SK-N-SH treated with all-trans-retinoic acid at 6 μM for 48 hours (cell line): Measurements from ENCODE around the gene DNAH9.

Experiments
- ATAC-seq: fragments of 200-7000 bp; cut with Tn5 transposase; 3 replicates; pipeline ENCODE4 v1.9.1; 2020; ENCODE audit warnings: mild to moderate bottlenecking, moderate library complexity
- ARNTL ChIP-seq: fragments of 450-650 bp; formaldehyde crosslinking; IDR thresholded peaks from 2 replicates; pipeline ENCODE4 v1.5.0; 2020; ENCODE audit warnings: low read depth, mild to moderate bottlenecking, moderate library complexity, borderline replicate concordance
- BACH2 ChIP-seq: fragments of 250-450 bp; sonication (Bioruptor Pico); IDR thresholded peaks from 2 replicates; pipeline ENCODE4 v1.9.0; 2021; ENCODE audit warnings: mild to moderate bottlenecking, borderline replicate concordance
- CSDC2 ChIP-seq: fragments of 250-450 bp; sonication (Bioruptor Pico); IDR thresholded peaks from 2 replicates; pipeline ENCODE4 v1.5.0; 2020; ENCODE audit warnings: mild to moderate bottlenecking, moderate library complexity
- ESRRG ChIP-seq: fragments of 250-450 bp; sonication (Bioruptor Pico); IDR thresholded peaks from 2 replicates; pipeline ENCODE4 v1.6.1; 2021; ENCODE audit warnings: mild to moderate bottlenecking
- GLIS3 ChIP-seq: fragments of 250-450 bp; sonication (Bioruptor Pico); IDR thresholded peaks from 2 replicates; pipeline ENCODE4 v1.5.0; 2020; ENCODE audit warnings: mild to moderate bottlenecking, moderate library complexity
- ISL1 ChIP-seq: fragments of 250-450 bp; sonication (Bioruptor Pico); IDR thresholded peaks from 2 replicates; pipeline ENCODE4 v2.1.2; 2022; ENCODE audit warnings: mild to moderate bottlenecking, moderate library complexity
- OSR1 ChIP-seq: fragments of 250-450 bp; sonication (Bioruptor Pico); IDR thresholded peaks from 2 replicates; pipeline ENCODE4 v1.8.0; 2022; ENCODE audit warnings: moderate library complexity, mild to moderate bottlenecking, inconsistent platforms
- PPARA ChIP-seq: fragments of 250-450 bp; sonication (Bioruptor Pico); IDR thresholded peaks from 2 replicates; pipeline ENCODE4 v1.5.0; 2020; ENCODE audit warnings: mild to moderate bottlenecking, borderline replicate concordance
- RARB ChIP-seq: fragments of 250-450 bp; sonication (Bioruptor Pico); IDR thresholded peaks from 2 replicates; pipeline ENCODE4 v1.8.0; 2021; ENCODE audit warnings: mild to moderate bottlenecking, moderate library complexity
- SNAI2 ChIP-seq: fragments of 250-450 bp; sonication (Bioruptor Pico); IDR thresholded peaks from 2 replicates; pipeline ENCODE4 v1.5.0; 2020; ENCODE audit warnings: mild to moderate bottlenecking, moderate library complexity
- TCF4 ChIP-seq: fragments of 250-450 bp; sonication (Bioruptor Pico); IDR thresholded peaks from 2 replicates; pipeline ENCODE4 v1.8.0; 2021; ENCODE audit warnings: mild to moderate bottlenecking, moderate library complexity, borderline replicate concordance
- TOX ChIP-seq: fragments of 250-450 bp; sonication (Bioruptor Pico); IDR thresholded peaks from 2 replicates; pipeline ENCODE4 v1.8.0; 2021; ENCODE audit warnings: mild to moderate bottlenecking, moderate library complexity, borderline replicate concordance
- ZC3H10 ChIP-seq: fragments of 250-450 bp; sonication (Bioruptor Pico); IDR thresholded peaks from 2 replicates; pipeline ENCODE4 v1.5.1; 2021; ENCODE audit warnings: mild to moderate bottlenecking, moderate library complexity
- ZFP3 ChIP-seq: fragments of 250-450 bp; sonication (Bioruptor Pico); IDR thresholded peaks from 2 replicates; pipeline ENCODE4 v1.5.0; 2020; ENCODE audit warnings: mild to moderate bottlenecking, moderate library complexity
- ZFP30 ChIP-seq: fragments of 450-650 bp; formaldehyde crosslinking; IDR thresholded peaks from 2 replicates; pipeline ENCODE4 v1.5.0; 2022; ENCODE audit warnings: mild to moderate bottlenecking, moderate library complexity
- ZNF565 ChIP-seq: fragments of 450-650 bp; formaldehyde crosslinking; conservative IDR thresholded peaks from 2 replicates; pipeline ENCODE4 v1.5.0; 2020; ENCODE audit warnings: low read depth, mild to moderate bottlenecking, moderate library complexity
- ZNF70 ChIP-seq: fragments of 450-650 bp; formaldehyde crosslinking; IDR thresholded peaks from 2 replicates; pipeline ENCODE4 v1.5.0; 2020; ENCODE audit warnings: mild to moderate bottlenecking, moderate library complexity
- ZNF8 ChIP-seq: fragments of 450-650 bp; formaldehyde crosslinking; IDR thresholded peaks from 2 replicates; pipeline ENCODE4 v1.5.0; 2020; ENCODE audit warnings: mild to moderate bottlenecking, moderate library complexity
- TF ChIP-seq, protein P1 (sequence below): fragments of 250-450 bp; sonication (Bioruptor Pico); IDR thresholded peaks from 2 replicates; pipeline ENCODE4 v1.5.0; 2020; ENCODE audit warnings: mild to moderate bottlenecking, moderate library complexity
- TF ChIP-seq, protein P2 (sequence below): fragments of 250-450 bp; sonication (Bioruptor Pico); IDR thresholded peaks from 2 replicates; pipeline ENCODE4 v1.8.0; 2020; ENCODE audit warnings: mild to moderate bottlenecking, moderate library complexity, borderline replicate concordance
- TF ChIP-seq, protein P3 (sequence below): fragments of 250-450 bp; sonication (Bioruptor Pico); IDR thresholded peaks from 2 replicates; pipeline ENCODE4 v1.8.0; 2021; ENCODE audit warnings: low read depth, mild to moderate bottlenecking, moderate library complexity, borderline replicate concordance

Gene DNAH9

DNA sequence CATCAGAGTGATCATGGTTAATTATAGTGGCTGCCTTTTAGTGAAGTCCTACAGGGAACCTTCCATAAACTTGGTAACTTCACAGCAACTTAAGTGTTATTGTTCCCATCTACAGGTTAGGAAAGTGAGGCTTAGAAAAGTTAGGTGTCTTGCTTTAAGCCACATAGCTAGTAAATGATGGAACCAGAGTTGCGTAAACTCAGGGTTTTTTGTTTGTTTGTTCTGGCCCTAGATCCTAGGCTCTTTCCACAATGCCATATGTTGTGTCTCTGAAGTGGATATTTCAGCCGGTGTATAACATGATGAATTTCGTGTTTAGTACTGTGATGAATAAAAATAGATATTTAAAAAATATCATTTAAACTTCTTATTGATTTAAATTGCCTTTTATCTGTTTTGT is 27.6 kb downstream of the DNAH9 start:
- ATAC-seq = no peak
- TF ChIP-seq BACH2 (no peak), ESRRG (CRISPR knock-in tag) (no peak), TCF4 (CRISPR knock-in tag) (no peak), ZNF8 (CRISPR knock-in tag) (no peak), ZNF70 (CRISPR knock-in tag) (no peak), ZFP30 (no peak), GLIS3 (CRISPR knock-in tag) (no peak), ISL1 (no peak), SNAI2 (CRISPR knock-in tag) (no peak), TOX (CRISPR knock-in tag) (no peak), PPARA (CRISPR knock-in tag) (no peak), RARB (CRISPR knock-in tag) (no peak)
- TF ChIP-seq, protein P1, sequence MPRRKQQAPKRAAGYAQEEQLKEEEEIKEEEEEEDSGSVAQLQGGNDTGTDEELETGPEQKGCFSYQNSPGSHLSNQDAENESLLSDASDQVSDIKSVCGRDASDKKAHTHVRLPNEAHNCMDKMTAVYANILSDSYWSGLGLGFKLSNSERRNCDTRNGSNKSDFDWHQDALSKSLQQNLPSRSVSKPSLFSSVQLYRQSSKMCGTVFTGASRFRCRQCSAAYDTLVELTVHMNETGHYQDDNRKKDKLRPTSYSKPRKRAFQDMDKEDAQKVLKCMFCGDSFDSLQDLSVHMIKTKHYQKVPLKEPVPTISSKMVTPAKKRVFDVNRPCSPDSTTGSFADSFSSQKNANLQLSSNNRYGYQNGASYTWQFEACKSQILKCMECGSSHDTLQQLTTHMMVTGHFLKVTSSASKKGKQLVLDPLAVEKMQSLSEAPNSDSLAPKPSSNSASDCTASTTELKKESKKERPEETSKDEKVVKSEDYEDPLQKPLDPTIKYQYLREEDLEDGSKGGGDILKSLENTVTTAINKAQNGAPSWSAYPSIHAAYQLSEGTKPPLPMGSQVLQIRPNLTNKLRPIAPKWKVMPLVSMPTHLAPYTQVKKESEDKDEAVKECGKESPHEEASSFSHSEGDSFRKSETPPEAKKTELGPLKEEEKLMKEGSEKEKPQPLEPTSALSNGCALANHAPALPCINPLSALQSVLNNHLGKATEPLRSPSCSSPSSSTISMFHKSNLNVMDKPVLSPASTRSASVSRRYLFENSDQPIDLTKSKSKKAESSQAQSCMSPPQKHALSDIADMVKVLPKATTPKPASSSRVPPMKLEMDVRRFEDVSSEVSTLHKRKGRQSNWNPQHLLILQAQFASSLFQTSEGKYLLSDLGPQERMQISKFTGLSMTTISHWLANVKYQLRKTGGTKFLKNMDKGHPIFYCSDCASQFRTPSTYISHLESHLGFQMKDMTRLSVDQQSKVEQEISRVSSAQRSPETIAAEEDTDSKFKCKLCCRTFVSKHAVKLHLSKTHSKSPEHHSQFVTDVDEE (CRISPR knock-in tag) = no peak
- TF ChIP-seq, protein P2, sequence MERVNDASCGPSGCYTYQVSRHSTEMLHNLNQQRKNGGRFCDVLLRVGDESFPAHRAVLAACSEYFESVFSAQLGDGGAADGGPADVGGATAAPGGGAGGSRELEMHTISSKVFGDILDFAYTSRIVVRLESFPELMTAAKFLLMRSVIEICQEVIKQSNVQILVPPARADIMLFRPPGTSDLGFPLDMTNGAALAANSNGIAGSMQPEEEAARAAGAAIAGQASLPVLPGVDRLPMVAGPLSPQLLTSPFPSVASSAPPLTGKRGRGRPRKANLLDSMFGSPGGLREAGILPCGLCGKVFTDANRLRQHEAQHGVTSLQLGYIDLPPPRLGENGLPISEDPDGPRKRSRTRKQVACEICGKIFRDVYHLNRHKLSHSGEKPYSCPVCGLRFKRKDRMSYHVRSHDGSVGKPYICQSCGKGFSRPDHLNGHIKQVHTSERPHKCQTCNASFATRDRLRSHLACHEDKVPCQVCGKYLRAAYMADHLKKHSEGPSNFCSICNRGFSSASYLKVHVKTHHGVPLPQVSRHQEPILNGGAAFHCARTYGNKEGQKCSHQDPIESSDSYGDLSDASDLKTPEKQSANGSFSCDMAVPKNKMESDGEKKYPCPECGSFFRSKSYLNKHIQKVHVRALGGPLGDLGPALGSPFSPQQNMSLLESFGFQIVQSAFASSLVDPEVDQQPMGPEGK (CRISPR knock-in tag) = no peak
- TF ChIP-seq, protein P3, sequence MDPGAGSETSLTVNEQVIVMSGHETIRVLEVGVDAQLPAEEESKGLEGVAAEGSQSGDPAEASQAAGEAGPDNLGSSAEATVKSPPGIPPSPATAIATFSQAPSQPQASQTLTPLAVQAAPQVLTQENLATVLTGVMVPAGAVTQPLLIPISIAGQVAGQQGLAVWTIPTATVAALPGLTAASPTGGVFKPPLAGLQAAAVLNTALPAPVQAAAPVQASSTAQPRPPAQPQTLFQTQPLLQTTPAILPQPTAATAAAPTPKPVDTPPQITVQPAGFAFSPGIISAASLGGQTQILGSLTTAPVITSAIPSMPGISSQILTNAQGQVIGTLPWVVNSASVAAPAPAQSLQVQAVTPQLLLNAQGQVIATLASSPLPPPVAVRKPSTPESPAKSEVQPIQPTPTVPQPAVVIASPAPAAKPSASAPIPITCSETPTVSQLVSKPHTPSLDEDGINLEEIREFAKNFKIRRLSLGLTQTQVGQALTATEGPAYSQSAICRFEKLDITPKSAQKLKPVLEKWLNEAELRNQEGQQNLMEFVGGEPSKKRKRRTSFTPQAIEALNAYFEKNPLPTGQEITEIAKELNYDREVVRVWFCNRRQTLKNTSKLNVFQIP (CRISPR knock-in tag) = no peak
- TF ChIP-seq, all 23 proteins: peak for 0

DNA sequence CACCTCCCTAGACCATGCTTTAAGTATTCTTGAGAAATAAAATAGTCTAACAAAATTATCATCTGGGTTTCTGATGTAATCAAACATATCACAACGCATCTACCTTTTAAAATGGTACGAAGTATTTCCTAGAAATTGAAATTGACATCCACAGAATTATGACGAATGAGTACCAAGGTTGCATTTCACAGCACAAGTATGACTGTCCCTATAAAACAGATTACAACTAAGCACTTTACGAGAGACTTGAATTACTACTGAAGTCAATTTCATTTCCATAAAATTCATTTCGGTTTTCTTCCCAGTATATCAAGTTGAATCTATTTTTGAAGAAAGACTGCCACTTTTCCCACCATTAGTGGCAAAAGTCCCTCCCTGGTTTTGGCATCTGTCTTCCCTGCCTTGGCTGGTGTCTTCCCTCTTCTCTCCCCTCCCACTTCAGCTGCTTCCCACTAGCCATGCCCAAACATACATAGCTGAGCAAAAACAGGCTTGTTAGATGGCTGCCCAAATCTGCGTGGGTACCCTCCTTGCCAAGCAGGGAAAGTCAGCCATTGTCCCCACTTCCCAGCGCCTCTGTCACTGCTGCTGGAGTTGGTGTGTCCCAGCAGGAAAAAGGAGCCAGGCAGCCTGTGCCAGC is 29.2 kb downstream of the DNAH9 start:
- ATAC-seq = no peak
- no peak for TF ChIP-seq ZNF8 (CRISPR knock-in tag)
- no peak for TF ChIP-seq ZFP3
- TF ChIP-seq ZNF565 (CRISPR knock-in tag) = no peak
- no peak for TF ChIP-seq TOX (CRISPR knock-in tag)
- no peak for TF ChIP-seq ZC3H10

DNA sequence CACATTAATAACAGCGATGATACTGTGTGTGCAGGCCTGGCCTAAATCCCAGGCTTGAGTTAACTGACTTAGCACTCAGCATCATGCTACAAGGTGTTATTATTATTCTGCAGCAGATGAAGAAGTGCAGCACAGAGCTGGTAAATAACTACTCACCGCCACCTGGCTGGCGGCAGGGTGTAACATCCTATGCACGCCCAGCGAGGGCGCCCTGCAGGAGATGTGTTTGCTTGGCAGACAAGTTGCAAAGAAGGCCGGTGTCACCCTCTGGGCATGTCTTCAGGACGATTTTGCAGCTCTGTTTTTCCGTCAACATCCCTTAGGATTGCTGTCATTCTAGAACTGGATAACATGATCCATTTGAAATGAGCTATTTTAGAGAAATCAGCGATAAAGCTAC is 30.1 kb downstream of the DNAH9 start:
- no peak for TF ChIP-seq ZNF8 (CRISPR knock-in tag)
- no peak for TF ChIP-seq RARB (CRISPR knock-in tag)
- TF ChIP-seq ARNTL (CRISPR knock-in tag) = no peak
- no peak for TF ChIP-seq CSDC2 (CRISPR knock-in tag)
- TF ChIP-seq ZNF565 (CRISPR knock-in tag) = no peak
- no peak for ATAC-seq

DNA sequence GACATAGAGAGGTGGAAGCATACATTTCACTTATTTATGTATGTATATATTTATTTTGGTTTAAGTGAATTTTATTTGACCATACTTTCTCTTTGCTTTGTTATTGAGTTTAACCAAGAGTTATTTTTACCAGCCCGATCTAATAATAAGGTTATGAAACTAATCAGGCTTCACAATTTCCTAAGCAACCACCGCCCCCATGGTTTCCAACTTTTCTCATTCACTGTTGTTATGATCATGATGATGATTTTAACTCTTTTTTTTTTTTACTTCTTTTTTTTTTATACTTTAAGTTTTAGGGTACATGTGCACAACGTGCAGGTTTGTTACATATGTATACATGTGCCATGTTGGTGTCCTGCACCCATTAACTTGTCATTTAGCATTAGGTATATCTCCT is 30.6 kb downstream of the DNAH9 start:
- ATAC-seq = no peak

More for the DNA sequence above, 30.6 kb downstream of the DNAH9 start:
- no peak for TF ChIP-seq ZFP3
- TF ChIP-seq ZC3H10 = no peak
- no peak for TF ChIP-seq ZNF565 (CRISPR knock-in tag)
- TF ChIP-seq BACH2 = no peak
- no peak for TF ChIP-seq OSR1 (CRISPR knock-in tag)
- TF ChIP-seq ZNF8 (CRISPR knock-in tag) = no peak
- TF ChIP-seq GLIS3 (CRISPR knock-in tag) = no peak
- TF ChIP-seq RARB (CRISPR knock-in tag) = no peak
- TF ChIP-seq TCF4 (CRISPR knock-in tag) = no peak
- TF ChIP-seq, protein P3 (CRISPR knock-in tag) = no peak
- TF ChIP-seq, protein P2 (CRISPR knock-in tag) = no peak
- no peak for TF ChIP-seq ZFP30
- no peak for TF ChIP-seq TOX (CRISPR knock-in tag)
